Measurements from ENCODE around the gene GSTO2. TPM values are rescaled to one million over a fixed set of nuclear protein-coding genes. Genes with fewer than 3 reads are reported as not detected.
A peak's percentile ranks its signal among the peaks of the same experiment; 100 is the strongest.

The GSTO2 gene
- total RNA-seq, 1 donor from 2014 or later: 7.8 TPM

DNA sequence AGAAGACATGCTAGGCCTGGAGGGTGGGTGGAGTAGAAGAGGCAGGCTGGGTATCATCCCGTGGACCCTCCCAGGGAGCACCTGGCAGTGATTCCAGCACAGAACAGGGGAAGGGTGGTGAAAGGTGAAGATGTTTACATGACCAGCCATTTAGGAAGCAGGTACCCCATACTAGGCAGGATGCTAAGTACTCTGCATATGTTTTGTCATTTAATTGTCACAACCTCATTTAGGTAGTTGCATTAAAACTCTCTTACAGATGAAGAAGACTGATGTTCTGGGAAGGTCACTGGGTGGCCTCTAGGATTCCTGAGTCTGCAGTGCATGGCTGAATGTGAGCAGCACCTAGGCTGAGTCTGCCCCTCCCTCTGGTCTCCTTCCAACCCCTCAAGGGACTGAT is 54.1 kb downstream of the GSTO2 start:
- no peak for TF ChIP-seq CTCF (IDR thresholded peaks at IDR 0.05)

DNA sequence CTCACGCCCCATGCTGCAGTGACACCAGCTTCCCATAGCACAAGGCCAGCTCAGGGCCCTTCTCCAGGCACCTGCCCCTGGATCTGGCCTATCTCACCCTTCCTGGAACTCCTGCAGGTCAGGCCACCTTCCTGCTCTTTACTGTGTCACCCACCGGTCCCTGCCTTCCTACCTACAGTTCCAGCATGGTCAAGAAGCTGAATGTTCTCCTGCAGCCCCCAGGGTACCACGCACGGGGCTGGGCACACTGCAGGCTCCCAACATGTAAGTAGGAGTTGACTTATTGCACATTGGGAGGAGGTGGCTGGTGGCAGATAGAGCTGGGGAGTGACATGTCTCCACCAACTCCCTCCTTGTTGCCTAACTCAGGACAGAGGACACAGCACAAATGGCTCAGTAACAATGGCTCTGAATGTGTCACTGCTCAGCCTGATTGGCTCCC is 54.8 kb downstream of the GSTO2 start:
- Histone ChIP-seq H3K36me3 (no peaks in the 10 kb centered on the region), H3K4me1 (peaks cover 100% of the 10 kb centered on the region), H3K4me3 (no peak overlapping the region), H3K27me3 (ENCODE audit: low read depth) (no peaks in the 10 kb centered on the region), H3K9me3 (no peaks in the 10 kb centered on the region), H3K27ac (peak overlapping the region; percentile 99)
- no peak for TF ChIP-seq CTCF (IDR thresholded peaks at IDR 0.05)
- DNase-seq (no peak), ATAC-seq (peak; percentile 3)
- intact Hi-C loops (cut with DNase I): no loop called here

More for the DNA sequence above, 54.1 kb downstream of the GSTO2 start:
- Histone ChIP-seq H3K4me1 (peaks cover 100% of the 10 kb centered on the region), H3K27me3 (ENCODE audit: low read depth) (no peaks in the 10 kb centered on the region), H3K36me3 (peaks cover 3% of the 10 kb centered on the region), H3K27ac (peak overlapping the region; percentile 99), H3K4me3 (no peak overlapping the region), H3K9me3 (no peaks in the 10 kb centered on the region)
- intact Hi-C loops (cut with DNase I): no loop called here
- DNase-seq (no peak), ATAC-seq (no peak)

DNA sequence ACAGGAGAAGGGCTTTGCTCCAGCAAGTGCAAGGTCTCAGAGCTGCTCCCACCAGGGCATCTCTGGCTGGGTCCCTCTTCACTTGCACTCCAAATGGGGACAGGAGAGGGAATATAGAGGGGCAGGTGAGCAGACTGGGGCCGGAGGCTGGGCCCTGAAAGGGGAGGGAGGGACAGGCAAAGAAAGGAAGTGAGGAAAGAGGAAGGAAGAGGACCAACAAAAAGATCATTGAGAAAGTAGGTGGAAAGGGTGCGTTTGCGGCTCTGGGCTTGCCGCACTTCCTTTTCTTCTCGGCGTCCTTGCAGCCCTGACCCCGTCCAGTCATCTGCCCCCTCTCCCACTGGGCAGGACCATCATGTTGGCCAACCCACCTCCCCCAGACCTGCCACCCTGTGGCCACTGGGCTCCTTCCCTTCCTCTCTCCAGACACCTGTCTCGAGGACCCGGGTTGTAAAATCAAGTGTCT is 55.3 kb downstream of the GSTO2 start:
- H3K27me3 ChIP-seq (ENCODE audit: low read depth): no peaks in the 10 kb centered on the region
- intact Hi-C loops (cut with DNase I): no loop called here
- no peak for TF ChIP-seq CTCF (IDR thresholded peaks at IDR 0.05)
- no peaks in the 10 kb centered on the region for H3K9me3 ChIP-seq
- DNase-seq (peak; percentile 86), ATAC-seq (peak; percentile 20 to 47)
- H3K4me1 ChIP-seq: peaks cover 100% of the 10 kb centered on the region
- no peak overlapping the region for H3K4me3 ChIP-seq
- H3K36me3 ChIP-seq: no peaks in the 10 kb centered on the region
- peak overlapping the region; percentile 99 for H3K27ac ChIP-seq

DNA sequence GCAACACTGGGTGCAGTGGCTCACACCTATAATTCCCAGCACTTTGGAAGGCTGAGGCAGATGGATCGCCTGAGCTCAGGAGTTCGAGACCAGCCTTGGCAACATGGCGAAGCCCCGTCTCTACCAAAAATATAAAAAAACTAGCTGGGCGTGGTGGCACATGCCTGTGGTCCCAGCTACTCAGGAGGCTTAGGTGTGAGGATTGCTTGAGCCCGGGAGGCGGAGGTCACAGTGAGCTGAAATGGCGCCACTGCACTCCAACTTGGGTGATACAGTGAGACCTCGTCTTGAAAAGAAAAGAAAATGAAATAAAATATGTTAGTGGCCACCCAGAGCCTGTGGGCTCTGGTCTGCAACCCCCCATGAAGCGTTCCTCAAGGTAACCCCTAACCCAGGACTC is 55.9 kb downstream of the GSTO2 start:
- TF ChIP-seq CTCF (IDR thresholded peaks at IDR 0.05): no peak
- intact Hi-C loops (cut with DNase I): no loop called here
- DNase-seq (no peak), ATAC-seq (no peak)
- Histone ChIP-seq H3K4me3 (no peak overlapping the region), H3K36me3 (no peaks in the 10 kb centered on the region), H3K9me3 (no peaks in the 10 kb centered on the region), H3K27me3 (ENCODE audit: low read depth) (no peaks in the 10 kb centered on the region), H3K4me1 (peaks cover 100% of the 10 kb centered on the region), H3K27ac (peak overlapping the region; percentile 99)

GRCh38 chr10:104325436-104326435 is 56.8 kb downstream of the GSTO2 start:
- peak; percentile 76 for DNase-seq
- H3K27me3 ChIP-seq (ENCODE audit: low read depth): no peaks in the 10 kb centered on the region
- peak; percentile 66 to 74 for ATAC-seq
- H3K4me3 ChIP-seq: peak overlapping the region; percentile 32
- H3K4me1 ChIP-seq: peaks cover 100% of the 10 kb centered on the region
- intact Hi-C loops (cut with DNase I): no loop called here
- H3K36me3 ChIP-seq: no peaks in the 10 kb centered on the region
- no peaks in the 10 kb centered on the region for H3K9me3 ChIP-seq
- peak overlapping the region; percentile 99 for H3K27ac ChIP-seq
- TF ChIP-seq CTCF (IDR thresholded peaks at IDR 0.05): no peak
